NOMO-1 treated with dmso at 0.1 percent for 144 hours (cell line): ENCODE data around the gene PUM1.

Source experiments
- DNase-seq: peaks from one replicate; lab custom pipeline; 2025; ENCODE audit not compliant: unreplicated experiment; lab: John Stamatoyannopoulos, UW

PUM1 gene

DNA sequence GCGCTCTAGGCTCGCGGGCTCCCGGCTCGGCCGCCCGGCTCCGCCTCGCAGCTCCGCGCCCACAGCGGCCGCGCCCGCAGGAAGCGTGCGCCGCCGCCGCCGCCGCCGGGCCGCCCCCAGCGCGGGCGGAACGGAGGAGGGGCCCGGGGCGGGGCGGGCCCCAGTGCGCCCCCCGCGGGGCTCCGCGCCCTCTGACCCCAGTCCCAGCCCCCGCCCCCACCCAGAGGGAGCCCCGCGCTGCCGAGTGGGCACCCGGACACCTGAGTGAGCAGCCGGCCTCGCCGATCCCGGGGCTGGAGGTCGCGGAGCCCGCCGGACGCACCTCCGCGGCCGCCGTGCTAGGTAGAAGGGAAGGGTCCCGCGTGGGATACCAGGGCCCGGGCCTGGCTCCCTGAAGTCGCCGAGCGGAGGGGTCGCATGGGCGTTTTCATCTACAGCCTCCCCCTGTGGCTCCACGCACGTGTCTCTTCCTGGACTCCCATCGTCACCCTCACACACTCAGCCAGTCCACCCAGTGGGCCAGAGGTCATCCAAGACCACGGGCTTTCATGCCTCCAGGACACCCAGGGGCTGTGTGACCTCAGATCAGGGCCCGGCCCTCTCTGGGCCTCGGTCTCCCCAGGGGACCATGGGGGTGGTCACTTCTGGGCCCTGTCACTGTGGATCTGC lies 156.7 kb downstream of the PUM1 start, which contains the start of gene SDC3:
TSS of gene SDC3 (minus strand) at position 63 of the 669 bp plus-strand sequence. CDS start 172 bp downstream, outside the sequence.
- DNase-seq = no peak

DNA sequence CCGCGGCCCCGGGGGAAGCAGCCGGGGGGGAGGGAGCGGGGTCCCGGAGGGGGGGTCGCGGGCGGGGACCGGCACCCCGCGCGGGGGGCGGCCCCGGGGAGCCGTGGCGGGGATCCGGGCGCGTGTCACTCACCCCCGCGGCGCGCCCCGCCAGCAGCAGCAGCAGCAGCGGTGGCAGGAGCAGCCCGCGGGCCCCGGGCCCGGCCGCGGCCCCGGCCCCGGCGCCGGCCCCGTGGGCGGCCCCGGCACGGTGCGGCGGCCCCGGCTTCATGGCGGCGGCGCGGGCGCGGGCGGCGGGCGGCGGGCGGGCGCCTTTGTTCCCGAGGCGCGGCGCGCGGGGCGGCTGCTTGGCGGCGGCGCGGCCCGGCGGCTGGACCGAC lies 157.2 kb downstream of the PUM1 start:
- no peak for DNase-seq

DNA sequence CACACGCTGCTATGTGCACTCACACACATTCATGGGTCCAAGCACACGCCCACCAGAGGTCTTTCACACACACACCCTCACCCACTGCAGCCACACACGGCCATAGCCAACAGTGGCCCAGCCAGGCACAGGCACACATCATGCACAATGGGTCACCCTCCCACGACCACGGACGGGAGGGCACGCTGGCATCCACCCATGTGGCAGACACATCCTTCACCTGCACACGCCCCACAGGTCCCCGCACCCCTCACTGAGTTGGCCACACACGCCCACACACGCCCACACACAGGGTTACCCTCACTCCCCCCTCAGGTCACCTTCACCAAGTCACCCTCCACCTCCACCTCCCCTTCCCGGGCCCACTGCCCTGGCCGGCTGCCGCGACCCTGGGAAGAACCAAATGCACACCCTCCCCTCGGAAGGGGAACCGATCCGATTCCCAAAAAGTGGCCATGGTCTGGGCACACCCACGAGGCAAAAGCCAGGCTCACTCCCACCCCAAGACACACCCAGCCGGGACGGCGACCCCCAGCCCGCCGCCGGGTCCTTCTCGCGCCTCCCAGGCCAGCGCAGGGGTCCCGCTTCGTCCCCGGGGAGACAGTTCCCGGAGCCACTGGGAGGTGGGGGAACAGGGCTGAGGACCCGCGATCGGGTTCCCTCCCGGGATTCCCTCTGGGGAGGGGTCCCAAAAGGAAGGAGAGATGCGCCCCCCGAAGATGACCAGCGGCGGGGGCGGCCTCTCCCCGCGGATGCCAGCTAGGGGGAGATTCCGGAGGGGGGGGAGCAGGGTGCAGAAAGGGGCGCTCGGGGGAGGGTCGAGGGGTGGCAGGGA lies 157.8 kb downstream of the PUM1 start:
- DNase-seq = no peak

DNA sequence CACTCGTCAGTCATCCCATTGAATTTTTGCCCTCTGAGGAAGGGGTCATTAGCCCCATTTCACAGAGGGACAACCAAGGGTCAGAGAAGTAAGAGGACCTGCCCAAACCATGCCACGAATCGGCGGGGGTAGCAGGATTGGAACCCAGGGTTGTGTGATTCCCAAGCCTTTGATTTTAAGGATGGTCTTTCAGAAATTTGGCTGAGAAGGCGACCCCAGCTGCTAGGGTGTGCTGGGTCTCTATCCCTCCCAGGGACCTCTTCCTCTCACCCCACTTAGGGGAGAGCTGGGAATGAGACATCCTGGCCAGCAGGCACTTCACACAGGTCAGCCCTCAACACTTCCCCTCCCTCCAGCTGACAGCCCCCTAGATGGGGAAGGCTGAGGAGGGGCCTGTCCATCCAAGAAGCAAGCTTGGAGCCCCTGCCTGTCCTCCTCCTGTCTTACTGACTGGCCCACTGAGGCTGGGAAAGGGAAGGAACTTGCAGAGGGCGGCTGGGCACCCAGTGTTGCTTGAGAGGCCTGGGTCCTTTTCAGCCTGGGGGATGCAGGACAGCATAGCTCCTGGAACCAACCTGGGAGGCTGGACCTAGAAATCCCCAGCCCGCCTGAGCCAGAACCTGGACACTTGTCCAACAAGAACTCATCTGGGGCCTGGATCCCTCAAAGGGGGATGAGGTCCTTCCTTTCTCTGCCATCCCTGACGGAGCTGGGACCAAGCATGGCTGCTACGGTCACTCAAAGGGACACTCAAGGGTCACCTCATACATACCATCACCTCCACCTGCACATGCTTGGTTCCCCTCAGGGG lies 158.7 kb downstream of the PUM1 start:
- no peak for DNase-seq

DNA sequence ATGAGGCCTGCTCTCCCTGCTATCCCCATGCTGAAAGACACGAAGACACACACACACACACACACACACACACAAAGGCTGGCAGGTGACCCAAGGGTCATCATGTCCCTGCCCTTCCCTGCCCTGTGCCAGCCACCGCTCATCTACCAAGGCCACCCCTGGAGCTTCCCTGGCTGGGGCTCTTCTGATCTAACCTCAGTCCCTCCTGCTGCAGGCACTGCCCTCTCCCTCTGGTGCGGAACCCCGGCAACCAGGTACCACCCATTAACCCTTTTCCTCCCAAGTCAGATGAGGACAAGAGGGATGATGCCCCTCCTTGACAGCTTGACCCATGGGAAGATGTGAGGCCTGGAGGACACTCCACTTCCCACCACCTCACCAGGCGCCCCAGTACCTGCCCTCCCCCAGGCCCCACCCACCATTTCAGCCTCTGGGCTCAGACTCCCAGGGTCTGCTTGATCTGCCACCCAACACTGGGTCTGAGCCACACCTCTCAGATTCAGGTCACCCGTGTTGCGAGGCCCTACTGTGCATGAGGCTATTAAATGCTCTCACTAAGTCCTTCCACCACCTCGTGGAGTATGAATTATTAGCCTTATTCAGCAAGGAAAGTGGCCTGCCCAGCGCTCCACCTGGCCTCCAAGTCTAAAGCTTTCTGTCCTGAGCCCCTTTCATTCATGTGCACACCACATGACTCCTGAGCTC lies 159.4 kb downstream of the PUM1 start:
- no peak for DNase-seq

DNA sequence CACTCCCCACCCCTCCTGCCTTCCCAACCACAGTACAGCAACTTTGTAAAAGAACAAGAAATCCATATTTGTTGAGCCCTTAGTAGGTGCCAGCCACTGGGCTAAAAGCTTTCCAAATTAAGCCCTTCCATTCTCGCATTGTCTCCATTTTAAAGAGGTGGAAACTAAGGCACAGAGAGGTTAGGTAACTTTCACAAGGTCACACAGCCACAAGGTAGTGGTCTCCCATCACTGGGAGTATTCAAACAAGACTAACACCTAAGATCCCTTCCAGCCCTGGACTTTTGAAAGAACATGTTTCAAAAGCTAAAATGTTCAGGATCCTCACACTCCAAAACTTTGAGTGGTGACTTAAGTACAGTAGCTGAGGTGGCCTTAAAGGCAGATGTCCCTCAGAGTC lies 160.1 kb downstream of the PUM1 start:
- DNase-seq = no peak

DNA sequence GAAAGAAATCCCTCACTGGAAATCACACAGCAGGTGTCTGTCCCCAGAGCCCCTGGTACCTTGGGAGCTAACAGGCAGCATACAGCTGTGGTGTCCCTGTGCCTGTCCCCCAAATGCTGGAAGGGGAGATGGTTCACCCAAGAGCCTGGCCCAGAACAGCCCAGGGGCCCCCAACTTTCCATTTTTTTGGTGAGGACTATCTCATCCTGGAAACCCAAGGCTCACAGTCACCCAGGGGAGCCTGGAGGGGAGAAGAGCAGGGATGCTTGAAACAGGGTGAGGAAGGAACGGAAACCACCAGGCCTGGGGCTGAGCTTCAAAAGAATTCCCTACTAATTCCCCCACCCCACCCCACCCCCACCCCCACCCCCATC lies 160.6 kb downstream of the PUM1 start:
- no peak for DNase-seq

DNA sequence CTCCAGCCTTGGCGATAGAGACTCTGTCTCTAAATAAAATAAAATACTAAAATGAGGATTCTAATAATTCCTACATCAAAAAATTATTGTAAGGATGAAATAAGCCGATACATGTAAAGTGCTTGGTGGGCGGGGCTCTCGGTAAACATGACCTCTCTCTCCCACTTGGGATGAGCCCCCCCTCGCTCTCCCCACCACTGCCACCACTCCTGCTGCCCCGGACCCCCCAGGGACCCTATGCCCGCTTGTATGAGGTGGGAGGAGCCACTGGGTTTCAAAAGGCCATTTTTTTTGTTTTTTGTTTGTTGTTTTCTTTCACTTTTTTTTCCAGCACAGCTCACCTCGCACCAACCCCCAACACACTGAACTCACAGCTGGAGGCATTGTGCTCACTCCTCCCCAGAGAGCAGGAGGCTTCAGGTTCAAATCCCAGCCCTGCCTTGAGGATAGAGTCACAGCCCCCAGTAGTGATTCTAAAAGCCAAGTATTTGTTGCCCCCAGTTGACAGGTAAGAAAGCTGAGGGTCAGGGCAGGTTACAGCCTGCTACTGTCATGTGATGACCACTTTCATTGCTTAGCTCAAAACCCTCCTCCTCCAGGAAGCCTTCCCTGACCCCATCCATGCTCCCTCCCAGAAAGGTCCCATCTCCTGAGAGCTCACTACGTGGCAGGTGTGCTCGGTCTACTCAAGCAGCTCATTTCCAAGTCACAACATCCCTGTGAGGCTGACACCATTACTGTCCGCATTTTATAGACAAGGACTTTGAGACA lies 161.1 kb downstream of the PUM1 start:
- DNase-seq = no peak

DNA sequence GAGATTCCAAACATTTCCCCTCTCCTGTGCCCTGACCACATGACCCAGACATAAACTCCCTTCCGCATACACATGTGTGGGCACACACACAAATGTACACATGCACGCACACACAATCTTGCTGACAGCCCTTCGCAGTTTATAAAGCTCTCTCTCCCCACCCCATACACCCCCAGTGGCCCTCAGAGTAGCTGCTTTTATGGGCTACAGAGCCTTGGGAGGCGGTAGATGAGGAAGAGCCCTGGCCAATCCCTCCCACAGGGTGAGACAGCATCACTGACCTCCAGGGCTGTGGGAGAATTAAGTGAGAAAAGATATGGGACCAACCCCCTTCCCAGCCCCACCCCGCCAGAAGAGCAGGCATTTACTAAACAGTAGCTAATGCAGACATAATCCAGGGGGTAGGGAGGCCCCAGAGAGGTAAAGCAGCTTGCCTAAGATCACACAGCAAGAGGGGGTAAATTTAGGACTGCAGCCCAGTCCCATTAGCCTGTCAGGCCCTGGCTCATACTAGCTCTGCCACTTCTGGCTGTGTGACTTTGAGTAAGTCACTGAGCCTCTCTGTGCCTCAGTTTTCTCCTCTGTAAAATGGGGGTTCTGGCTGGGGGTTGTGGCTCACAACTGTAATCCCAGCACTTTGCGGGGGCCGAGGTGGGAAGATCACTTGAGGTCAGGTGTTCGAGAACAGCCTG lies 162.0 kb downstream of the PUM1 start:
- DNase-seq = no peak

DNA sequence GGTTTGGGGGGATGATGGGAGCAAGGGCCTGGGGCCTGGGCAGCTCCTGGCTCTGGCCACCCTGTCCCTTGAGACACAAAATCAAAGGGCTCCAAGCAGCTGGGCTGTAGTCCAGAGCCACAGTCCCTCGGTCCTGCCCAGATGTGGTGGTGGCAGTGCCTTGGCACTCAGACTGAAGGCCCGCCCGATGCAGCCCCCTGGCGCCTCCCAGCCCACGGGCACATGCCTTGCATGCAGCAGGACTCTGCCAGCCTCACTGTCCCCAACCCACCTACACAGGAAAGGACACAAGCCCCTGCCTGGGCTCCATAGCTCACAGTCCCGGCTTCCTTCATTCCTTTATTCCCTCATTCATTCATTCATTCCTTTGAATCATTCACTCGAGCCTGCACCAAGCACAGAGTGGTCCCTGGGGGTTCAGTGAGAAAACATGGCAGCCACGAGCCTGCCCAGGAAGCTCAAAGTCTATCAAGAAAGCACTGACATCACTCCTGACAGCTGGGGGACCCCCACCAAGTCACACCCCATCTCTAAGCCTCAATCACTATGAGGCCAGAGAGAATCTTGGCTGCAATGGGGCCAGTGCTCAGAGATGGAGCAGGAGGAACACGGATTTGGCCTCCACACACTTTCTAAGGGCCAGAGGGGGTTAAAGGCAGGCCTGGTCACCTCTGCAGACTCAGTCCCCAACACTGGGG lies 162.8 kb downstream of the PUM1 start:
- DNase-seq = no peak

DNA sequence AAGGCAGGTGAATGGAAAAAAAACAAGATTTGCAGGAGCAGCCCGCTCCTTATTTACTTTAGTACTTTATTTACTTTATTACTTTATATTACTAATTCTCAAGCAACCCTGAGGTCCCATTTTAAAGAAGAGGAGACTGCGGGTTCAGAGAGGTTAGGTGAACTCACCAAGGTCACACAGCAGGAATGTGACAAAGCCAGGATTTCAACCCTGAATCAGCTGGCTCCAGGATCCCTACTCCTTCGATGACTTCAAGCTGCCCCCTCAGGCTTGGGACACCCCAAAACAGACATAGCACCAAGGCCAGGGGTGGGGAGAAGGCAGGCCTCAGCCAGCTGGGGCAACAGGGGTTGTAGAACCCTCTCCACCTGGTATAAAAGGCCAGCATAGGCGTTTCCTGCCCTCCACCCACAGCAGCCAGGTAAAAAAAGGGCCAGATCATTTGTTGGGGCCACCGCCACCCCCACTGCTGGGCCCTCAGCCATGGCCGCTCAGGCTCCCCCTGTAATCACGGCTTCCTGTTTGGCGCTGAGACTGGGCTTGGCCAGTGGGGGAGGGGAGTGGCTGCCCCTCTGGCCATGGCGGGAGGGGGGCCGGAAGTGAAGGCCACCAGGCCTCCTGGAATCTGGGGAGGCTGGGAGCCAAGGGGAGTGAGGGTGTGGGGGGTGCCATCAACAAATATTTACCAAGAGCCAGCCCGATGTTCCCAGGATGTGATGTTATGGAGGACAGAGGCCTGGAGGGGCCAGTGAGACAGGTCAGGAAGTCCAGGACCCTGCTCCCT lies 163.5 kb downstream of the PUM1 start:
- DNase-seq = no peak

DNA sequence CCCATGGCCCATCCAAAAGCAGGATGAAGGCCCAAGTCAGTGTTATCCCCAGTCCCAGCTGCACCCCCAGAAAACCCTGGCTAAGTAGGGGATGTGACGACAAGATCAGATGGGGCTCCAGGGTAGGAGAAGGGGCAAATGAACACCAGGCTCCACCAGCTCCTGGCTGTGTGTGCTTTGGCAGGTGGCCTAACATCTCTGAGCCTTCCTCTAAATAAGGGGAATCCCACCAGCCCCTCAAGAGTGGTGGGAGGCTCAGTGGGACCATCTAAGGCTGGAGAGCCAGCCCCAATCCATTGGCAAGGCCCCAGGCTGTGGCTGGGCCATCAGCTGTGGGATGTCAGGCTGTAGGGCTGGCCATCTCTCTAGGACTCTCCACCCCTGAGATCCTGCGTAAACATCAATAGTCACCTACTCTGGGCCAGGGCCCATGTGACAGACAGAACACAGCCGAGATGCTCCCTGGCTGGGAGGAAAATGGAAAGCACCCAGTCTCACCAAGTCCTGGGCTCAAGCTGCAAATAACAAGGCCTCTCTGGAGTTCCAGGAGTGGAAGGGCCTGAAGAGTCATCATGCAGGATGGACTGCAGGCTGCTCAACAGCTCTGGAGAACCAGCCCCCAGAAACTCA lies 164.5 kb downstream of the PUM1 start:
- DNase-seq = no peak

DNA sequence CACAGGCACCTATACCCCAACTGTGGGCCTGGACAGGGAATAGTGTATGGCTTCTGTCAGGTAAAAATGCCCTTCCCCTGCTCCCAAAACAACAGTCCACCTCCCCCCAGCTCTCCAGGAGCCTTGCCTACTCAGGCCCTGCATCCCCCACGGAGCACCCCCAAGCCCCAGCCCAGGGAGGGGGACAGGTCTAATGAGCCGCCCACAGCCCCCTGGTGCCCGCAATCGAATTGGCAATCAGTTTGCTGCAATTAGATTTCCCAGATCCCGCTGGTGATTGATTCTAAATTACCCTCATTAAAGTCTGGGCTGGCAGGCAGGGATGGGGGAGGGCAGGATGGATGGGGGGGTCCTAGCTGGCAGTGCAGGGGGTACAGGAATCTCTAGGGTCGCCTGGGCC lies 165.0 kb downstream of the PUM1 start:
- no peak for DNase-seq

DNA sequence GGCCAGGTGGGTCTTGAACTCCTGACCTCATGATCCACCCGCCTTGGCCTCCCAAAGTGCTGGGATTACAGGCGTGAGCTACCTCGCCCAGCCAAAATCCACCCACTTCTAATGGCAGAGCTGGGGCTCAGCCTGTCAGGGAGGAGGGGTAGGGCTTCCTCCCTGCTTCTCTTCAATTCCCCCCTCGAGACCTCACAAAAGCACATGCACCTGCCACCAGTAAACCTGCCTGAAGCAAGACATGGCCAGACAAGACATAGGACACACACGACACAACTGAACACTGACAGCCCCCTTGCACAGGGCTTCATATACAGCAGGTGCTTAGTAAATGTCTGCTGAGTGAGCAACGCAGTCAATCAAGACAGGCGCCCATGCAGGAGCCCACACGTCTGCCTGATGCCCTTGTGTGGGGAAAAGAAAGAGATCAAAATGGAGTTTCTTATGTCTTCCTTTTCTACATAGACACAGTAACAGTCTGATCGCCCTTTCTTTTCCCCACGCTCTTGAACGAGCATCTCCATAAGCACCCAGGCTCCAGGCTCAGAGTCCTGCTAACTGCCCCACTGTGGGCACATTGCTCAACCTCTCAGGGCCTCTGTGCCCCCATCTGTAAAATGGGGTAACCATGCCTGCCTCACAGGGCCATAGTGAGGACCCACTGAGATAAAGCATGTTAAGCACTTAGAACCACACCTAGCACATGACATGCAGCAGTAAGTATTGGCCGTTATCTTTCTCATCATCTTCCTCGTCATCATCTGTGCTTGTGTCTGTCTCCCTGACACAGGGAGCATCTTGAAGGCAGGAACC lies 165.7 kb downstream of the PUM1 start:
- DNase-seq = no peak

DNA sequence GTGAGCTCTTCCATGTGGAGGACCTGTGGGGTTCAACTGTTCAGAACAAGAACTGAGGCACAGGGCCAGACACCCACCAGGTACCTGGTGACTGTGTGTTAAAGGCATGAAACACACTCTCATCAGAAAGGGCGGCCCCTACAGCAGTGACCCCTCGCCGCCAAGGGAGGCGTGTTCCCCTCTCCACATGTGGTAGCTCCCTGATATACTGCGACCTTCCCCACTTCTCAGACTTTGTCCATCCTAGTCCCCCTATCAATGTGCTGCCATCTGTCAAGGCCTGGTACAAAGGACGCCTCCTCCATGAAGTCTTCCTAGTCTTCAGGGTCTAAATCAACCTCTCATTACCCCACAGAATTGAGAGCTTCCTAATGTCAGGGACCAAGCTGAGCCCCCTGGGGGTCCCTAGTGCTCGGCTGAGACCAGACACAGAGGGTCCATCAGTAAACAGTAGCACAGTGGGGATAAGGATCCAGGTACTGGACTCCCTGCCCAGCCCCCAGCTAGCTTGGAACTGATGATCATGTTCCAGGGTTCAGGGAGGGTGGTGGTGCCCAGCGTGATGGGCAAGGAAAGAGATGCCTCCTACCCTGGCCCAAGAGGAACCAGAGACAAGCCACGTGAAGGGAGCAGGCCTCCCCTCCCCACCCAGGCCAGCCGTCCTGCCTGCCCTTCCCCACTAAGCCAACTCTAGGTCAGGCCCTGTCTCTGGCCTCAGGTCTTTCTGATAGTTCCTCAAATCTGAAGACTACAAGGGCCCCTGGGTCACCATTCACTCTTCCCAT lies 167.3 kb downstream of the PUM1 start:
- no peak for DNase-seq

DNA sequence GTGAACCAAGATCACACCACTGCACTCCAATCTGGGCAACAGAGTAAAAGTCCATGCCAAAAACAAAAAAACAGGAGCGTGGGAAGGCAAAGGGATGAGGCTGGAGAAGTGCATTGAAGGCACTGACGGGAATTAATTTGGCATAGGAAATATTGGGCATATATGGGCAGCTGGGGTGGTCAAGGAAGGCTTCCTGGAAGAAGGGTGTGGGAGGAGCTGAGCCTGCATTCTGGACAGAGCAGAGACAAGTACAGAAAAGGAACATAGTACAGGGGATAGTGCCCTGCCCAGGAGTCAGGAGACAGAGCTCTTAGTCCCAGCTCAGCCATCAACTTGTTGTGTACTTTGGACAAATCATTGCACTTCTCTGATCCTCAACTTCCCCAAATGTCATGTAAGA lies 168.6 kb downstream of the PUM1 start:
- DNase-seq = no peak
